H9 (cell line): ENCODE results near the gene ARL1. TPM values are rescaled to one million over a fixed set of nuclear protein-coding genes. Genes with fewer than 3 reads are reported as not detected.
"Not testable (repeated sequence)": the region's sequence is repeated elsewhere in the genome, so short reads cannot be mapped to it uniquely, and the experiment has no call there.

ENCODE experiments used
- DNase-seq: peaks from one replicate; pipeline ENCODE4 v3.0.0-alpha.2; 2017
- H2AFZ ChIP-seq: one replicate; pipeline ENCODE4 v1.6.1; 2013; ENCODE audit warnings: mild to moderate bottlenecking, low read length, control low read depth, moderate library complexity
- H2AK5ac ChIP-seq: 2 replicates; pipeline ENCODE4 v1.6.1; 2013; ENCODE audit warnings: low read length, control low read depth, mixed read lengths; ENCODE audit not compliant: insufficient read length
- H2BK120ac ChIP-seq: one replicate; pipeline ENCODE4 v1.6.1; 2013; ENCODE audit warnings: low read depth, mild to moderate bottlenecking, low read length, control low read depth, inconsistent platforms; ENCODE audit not compliant: poor library complexity, severe bottlenecking
- H2BK12ac ChIP-seq: 2 replicates; pipeline ENCODE4 v1.6.1; 2013; ENCODE audit warnings: low read length, control low read depth, mixed read lengths, low read depth; ENCODE audit not compliant: insufficient read length
- H2BK15ac ChIP-seq: 2 replicates; pipeline ENCODE4 v1.6.1; 2013; ENCODE audit warnings: low read depth, low read length, control low read depth
- H2BK20ac ChIP-seq: one replicate; pipeline ENCODE4 v1.6.1; 2013; ENCODE audit warnings: low read depth, mild to moderate bottlenecking, low read length, control low read depth, inconsistent platforms; ENCODE audit not compliant: poor library complexity, severe bottlenecking
- H2BK5ac ChIP-seq: 2 replicates; pipeline ENCODE4 v1.6.1; 2013; ENCODE audit warnings: low read length, control low read depth, mixed read lengths; ENCODE audit not compliant: insufficient read length
- H3K14ac ChIP-seq: 2 replicates; pipeline ENCODE4 v1.6.1; 2013; ENCODE audit warnings: low read length, control low read depth; ENCODE audit not compliant: insufficient read depth
- H3K18ac ChIP-seq: 2 replicates; pipeline ENCODE4 v1.6.1; 2013; ENCODE audit warnings: low read depth, mild to moderate bottlenecking, mixed read lengths, low read length, control low read depth; ENCODE audit not compliant: insufficient read length
- H3K23ac ChIP-seq: 2 replicates; pipeline ENCODE4 v1.6.1; 2013; ENCODE audit warnings: low read length, control low read depth, mixed read lengths, low read depth; ENCODE audit not compliant: insufficient read length
- H3K23me2 ChIP-seq: 2 replicates; pipeline ENCODE4 v1.6.1; 2013; ENCODE audit warnings: low read depth, mild to moderate bottlenecking, mixed read lengths, low read length, control low read depth; ENCODE audit not compliant: insufficient read length, poor library complexity, severe bottlenecking
- H3K27ac ChIP-seq: 2 replicates; pipeline ENCODE4 v1.5.1; 2013; ENCODE audit warnings: low read length, control low read depth, mixed read lengths, low read depth; ENCODE audit not compliant: insufficient read length
- H3K27me3 ChIP-seq: 2 replicates; pipeline ENCODE4 v1.6.1; 2013; ENCODE audit warnings: low read length, control low read depth, inconsistent platforms; ENCODE audit not compliant: insufficient read depth
- H3K4ac ChIP-seq: 2 replicates; pipeline ENCODE4 v1.6.1; 2013; ENCODE audit warnings: low read depth, mild to moderate bottlenecking, control low read depth, inconsistent platforms, low read length, moderate library complexity
- H3K4me1 ChIP-seq: 2 replicates; pipeline ENCODE4 v1.6.1; 2013; ENCODE audit warnings: low read length, control low read depth, inconsistent platforms; ENCODE audit not compliant: insufficient read depth
- H3K4me2 ChIP-seq: 2 replicates; pipeline ENCODE4 v1.6.1; 2013; ENCODE audit warnings: low read length, control low read depth, mixed read lengths; ENCODE audit not compliant: insufficient read length, insufficient read depth
- H3K56ac ChIP-seq: 2 replicates; pipeline ENCODE4 v1.6.1; 2013; ENCODE audit warnings: low read depth, mild to moderate bottlenecking, mixed read lengths, low read length, control low read depth; ENCODE audit not compliant: insufficient read length
- H3K79me1 ChIP-seq: 2 replicates; pipeline ENCODE4 v1.6.1; 2013; ENCODE audit warnings: low read depth, mild to moderate bottlenecking, moderate library complexity, low read length, control low read depth, inconsistent platforms; ENCODE audit not compliant: insufficient read depth, poor library complexity, severe bottlenecking
- H3K79me2 ChIP-seq: 2 replicates; pipeline ENCODE4 v1.6.1; 2013; ENCODE audit warnings: low read length, control low read depth, inconsistent platforms; ENCODE audit not compliant: insufficient read depth
- H3K9ac ChIP-seq: 2 replicates; pipeline ENCODE4 v1.6.1; 2013; ENCODE audit warnings: low read length, control low read depth, mixed read lengths; ENCODE audit not compliant: insufficient read length; ENCODE audit errors: extremely low read depth
- H3K9me3 ChIP-seq: one replicate; pipeline ENCODE4 v1.6.1; 2013; ENCODE audit warnings: low read depth, low read length, inconsistent platforms; ENCODE audit not compliant: control insufficient read depth
- H3T11ph ChIP-seq: one replicate; pipeline ENCODE4 v1.6.1; 2013; ENCODE audit warnings: mild to moderate bottlenecking, low read length, control low read depth, inconsistent platforms
- H4K20me1 ChIP-seq: one replicate; pipeline ENCODE4 v1.6.1; 2013; ENCODE audit not compliant: control insufficient read depth, insufficient read length, insufficient read depth
- H4K5ac ChIP-seq: 2 replicates; pipeline ENCODE4 v1.6.1; 2013; ENCODE audit warnings: low read depth, mild to moderate bottlenecking, mixed read lengths, low read length, control low read depth; ENCODE audit not compliant: insufficient read length
- H4K8ac ChIP-seq: replicated peaks from 2 replicates; pipeline ENCODE4 v1.6.1; 2013; ENCODE audit warnings: low read length, control low read depth, mixed read lengths, low read depth; ENCODE audit not compliant: insufficient read length
- H4K91ac ChIP-seq: 2 replicates; pipeline ENCODE4 v1.6.1; 2013; ENCODE audit warnings: low read depth, mild to moderate bottlenecking, moderate library complexity, mixed read lengths, low read length, control low read depth; ENCODE audit not compliant: insufficient read length
- H3K27ac Mint-ChIP-seq, 3 experiments: 2 replicates in 2 of 3; 3 replicates in 1 of 3; pipeline ENCODE4 v1.8.0; 2020 to 2021; ENCODE audit warnings: mixed read lengths in 3 of 3, mild to moderate bottlenecking in 1 of 3, moderate library complexity in 1 of 3
- H3K27me3 Mint-ChIP-seq: 2 replicates; pipeline ENCODE4 v1.8.0; 2021; ENCODE audit warnings: low read depth, mild to moderate bottlenecking, moderate library complexity, mixed read lengths
- H3K36me3 Mint-ChIP-seq, 3 experiments: 2 replicates in 2 of 3; 3 replicates in 1 of 3; pipeline ENCODE4 v1.8.0; 2020 to 2021; ENCODE audit warnings: low read depth in 3 of 3, mixed read lengths in 3 of 3; ENCODE audit not compliant: insufficient read depth in 1 of 3
- H3K4me1 Mint-ChIP-seq, 2 experiments: 2 replicates each; pipeline ENCODE4 v1.8.0; 2020; ENCODE audit warnings: mixed read lengths in 2 of 2
- H3K4me3 Mint-ChIP-seq, 2 experiments: 2 replicates in 1 of 2; 3 replicates in 1 of 2; pipeline ENCODE4 v1.8.0; 2020 to 2021; ENCODE audit warnings: mild to moderate bottlenecking in 2 of 2, mixed read lengths in 2 of 2, moderate library complexity in 1 of 2
- H3K9me3 Mint-ChIP-seq, 2 experiments: 2 replicates in 1 of 2; 3 replicates in 1 of 2; pipeline ENCODE4 v1.8.0; 2020; ENCODE audit warnings: mild to moderate bottlenecking in 2 of 2, mixed read lengths in 2 of 2, moderate library complexity in 1 of 2
- WGBS: extraction: QIAGEN DNeasy Blood & Tissue Kit; methylation state at CpG from one replicate; pipeline ENCODE4 v1.1.7; 2013; ENCODE audit warnings: missing lambda C conversion rate, low lambda C conversion rate, mixed read lengths; ENCODE audit not compliant: insufficient read length; ENCODE audit errors: extremely low coverage; 5-methylcytosine and 5-hydroxymethylcytosine counted together
- total RNA-seq: library from RNA; stranded (reverse); gene quantifications from 2 replicates; pipeline ENCODE4 v1.2.1, GENCODE V29; 2021
- TF ChIP-seq, protein P1 (sequence below): fragments of 200-600 bp; sonication (generic); conservative IDR thresholded peaks from 3 replicates; pipeline ENCODE4 v1.8.0; 2021; ENCODE audit warnings: antibody characterized with exemption, mild to moderate bottlenecking

ARL1 gene
- total RNA-seq, 1 experiment from 2014 or later, result 71.1 TPM

DNA sequence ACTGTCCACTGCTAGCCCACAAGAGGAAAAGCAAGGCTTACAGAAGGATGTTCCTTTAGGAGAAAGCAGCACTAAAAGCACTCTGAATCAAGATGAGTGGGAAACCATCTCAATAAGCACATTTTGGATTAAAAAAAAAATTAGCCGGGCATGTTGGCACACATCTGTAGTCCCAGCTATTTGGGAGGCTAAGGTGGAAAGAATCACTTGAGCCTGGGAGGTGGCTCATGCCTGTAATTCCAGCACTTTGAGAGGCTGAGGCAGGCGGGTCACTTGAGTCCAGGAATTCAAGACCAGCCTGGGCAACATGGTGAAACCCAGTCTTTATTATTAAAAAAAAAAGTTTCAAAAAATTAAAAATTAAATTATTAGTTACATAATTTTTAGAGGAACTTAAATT, 17.0 kb upstream of the ARL1 start:
- Histone ChIP-seq H3K56ac (no peak overlapping the region), H3K4me2 (no peak overlapping the region), H3K27me3 (no peaks in the 10 kb centered on the region), H4K5ac (no peak overlapping the region), H3K9ac (no peak overlapping the region), H2BK12ac (no peak overlapping the region), H3K23ac (no peak overlapping the region), H2BK120ac (no peak overlapping the region), H3K79me1 (no peaks in the 10 kb centered on the region), H2AFZ (no peak overlapping the region), H3K4ac (no peak overlapping the region), H2BK5ac (no peak overlapping the region), H4K91ac (no peak overlapping the region), H3T11ph (no peak overlapping the region), H3K4me1 (no peaks in the 10 kb centered on the region), H2BK20ac (no peak overlapping the region), H3K27ac (no peak overlapping the region), H3K9me3 (no peaks in the 10 kb centered on the region), H3K18ac (no peak overlapping the region), H3K23me2 (no peaks in the 10 kb centered on the region), H2BK15ac (no peak overlapping the region), H3K14ac (no peak overlapping the region), H4K20me1 (no peaks in the 10 kb centered on the region), H2AK5ac (no peak overlapping the region), H4K8ac (no peak overlapping the region), H3K79me2 (no peaks in the 10 kb centered on the region)
- Mint-ChIP-seq H3K4me1 (no peaks in the 10 kb centered on the region), H3K4me3 (no peak overlapping the region), H3K9me3 (no peaks in the 10 kb centered on the region), H3K27me3 (no peaks in the 10 kb centered on the region), H3K27ac (no peak overlapping the region), H3K36me3 (no peaks in the 10 kb centered on the region)
- no CpG with 5 or more reads among the region's 2 CpGs for WGBS
- no peak for DNase-seq
- TF ChIP-seq, protein P1, sequence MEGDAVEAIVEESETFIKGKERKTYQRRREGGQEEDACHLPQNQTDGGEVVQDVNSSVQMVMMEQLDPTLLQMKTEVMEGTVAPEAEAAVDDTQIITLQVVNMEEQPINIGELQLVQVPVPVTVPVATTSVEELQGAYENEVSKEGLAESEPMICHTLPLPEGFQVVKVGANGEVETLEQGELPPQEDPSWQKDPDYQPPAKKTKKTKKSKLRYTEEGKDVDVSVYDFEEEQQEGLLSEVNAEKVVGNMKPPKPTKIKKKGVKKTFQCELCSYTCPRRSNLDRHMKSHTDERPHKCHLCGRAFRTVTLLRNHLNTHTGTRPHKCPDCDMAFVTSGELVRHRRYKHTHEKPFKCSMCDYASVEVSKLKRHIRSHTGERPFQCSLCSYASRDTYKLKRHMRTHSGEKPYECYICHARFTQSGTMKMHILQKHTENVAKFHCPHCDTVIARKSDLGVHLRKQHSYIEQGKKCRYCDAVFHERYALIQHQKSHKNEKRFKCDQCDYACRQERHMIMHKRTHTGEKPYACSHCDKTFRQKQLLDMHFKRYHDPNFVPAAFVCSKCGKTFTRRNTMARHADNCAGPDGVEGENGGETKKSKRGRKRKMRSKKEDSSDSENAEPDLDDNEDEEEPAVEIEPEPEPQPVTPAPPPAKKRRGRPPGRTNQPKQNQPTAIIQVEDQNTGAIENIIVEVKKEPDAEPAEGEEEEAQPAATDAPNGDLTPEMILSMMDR, result no peak

DNA sequence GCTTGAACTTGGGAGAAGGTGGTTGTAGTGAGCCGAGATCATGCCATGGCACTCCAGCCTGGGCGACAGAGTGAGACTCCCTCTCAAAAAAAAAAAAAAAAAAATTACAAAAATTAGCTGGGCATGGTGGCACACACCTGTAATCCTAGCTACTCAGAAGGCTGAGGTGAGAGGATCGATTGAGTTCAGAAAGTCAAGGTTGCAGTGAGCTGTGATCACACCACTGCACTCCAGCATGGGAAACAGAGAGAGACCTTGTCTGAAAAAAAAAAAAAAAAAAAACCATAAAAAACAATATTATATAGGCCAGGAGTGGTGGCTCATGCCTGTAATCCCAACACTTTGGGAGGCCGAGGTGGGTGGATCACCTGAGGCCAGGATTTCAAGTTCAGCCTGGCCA, 14.5 kb upstream of the ARL1 start:
- not testable (repeated sequence) for H2BK12ac ChIP-seq, H3K79me2 ChIP-seq, H4K91ac ChIP-seq, H2BK15ac ChIP-seq, H2BK120ac ChIP-seq, H3T11ph ChIP-seq, H3K27me3 ChIP-seq, H4K5ac ChIP-seq, H3K4ac ChIP-seq, H3K9ac ChIP-seq, H4K8ac ChIP-seq, H3K36me3 Mint-ChIP-seq, H3K27me3 Mint-ChIP-seq, H3K4me3 Mint-ChIP-seq, DNase-seq, H3K9me3 ChIP-seq, H3K27ac ChIP-seq, H2AK5ac ChIP-seq, H3K4me1 Mint-ChIP-seq, H3K18ac ChIP-seq, H3K14ac ChIP-seq, H4K20me1 ChIP-seq, H3K4me1 ChIP-seq, H3K9me3 Mint-ChIP-seq, H3K27ac Mint-ChIP-seq, H3K79me1 ChIP-seq, H3K4me2 ChIP-seq, H2BK20ac ChIP-seq, H3K23me2 ChIP-seq, H3K56ac ChIP-seq, H3K23ac ChIP-seq, H2BK5ac ChIP-seq, H2AFZ ChIP-seq
- no CpG with 5 or more reads among the region's 4 CpGs for WGBS
